GM12891 (cell line): ENCODE data around the gene MTRF1L.

Experiments
- POLR2A ChIP-seq: IDR thresholded peaks from 2 replicates; pipeline ENCODE4 v1.6.1; 2011; ENCODE audit warnings: low read depth, low read length, control low read depth
- POLR2AphosphoS5 ChIP-seq: IDR thresholded peaks from 2 replicates; pipeline ENCODE4 v1.6.1; 2011; ENCODE audit warnings: low read depth, low read length, control low read depth
- POU2F2 ChIP-seq: IDR thresholded peaks from 2 replicates; pipeline ENCODE4 v1.6.1; 2011; ENCODE audit warnings: low read depth, mild to moderate bottlenecking, control low read depth, low read length, moderate library complexity
- SPI1 ChIP-seq: IDR thresholded peaks from 2 replicates; pipeline ENCODE4 v1.6.1; 2011; ENCODE audit warnings: low read depth, low read length, control low read depth
- TAF1 ChIP-seq: IDR thresholded peaks from 2 replicates; pipeline ENCODE4 v1.6.1; 2011; ENCODE audit warnings: low read depth, low read length, control low read depth

- TF ChIP-seq POLR2A (no peak), POU2F2 (no peak), POLR2AphosphoS5 (no peak), TAF1 (no peak), SPI1 (no peak)
Measured at GRCh38 chr6:153045271-153045670, 42.8 kb upstream of the MTRF1L start.
